Measurements from ENCODE around the gene GAS2L1. TPM values are rescaled to one million over a fixed set of nuclear protein-coding genes. Genes with fewer than 3 reads are reported as not detected.

GAS2L1 gene
- total RNA-seq, 1 donor = 11.6 TPM

GRCh38 chr22:29345932-29346331 lies 39.5 kb downstream of the GAS2L1 start:
- H3K79me2 ChIP-seq (ENCODE audit: insufficient read depth, low read length) = no peaks in the 10 kb centered on the region
- H2AFZ ChIP-seq (ENCODE audit: low read length) = no peak overlapping the region
- no peaks in the 10 kb centered on the region for H3K9me3 ChIP-seq (ENCODE audit: low read depth, low read length)
- no peak for TF ChIP-seq CTCF (IDR thresholded peaks at IDR 0.05; ENCODE audit: extremely low read depth, low read depth, low read length)
- no peak overlapping the region for H3K4me2 ChIP-seq (ENCODE audit: insufficient read depth, low read length)
- no peaks in the 10 kb centered on the region for H3K27me3 ChIP-seq (ENCODE audit: insufficient read depth, low read length)
- peaks cover 3% of the 10 kb centered on the region for H3K4me1 ChIP-seq (ENCODE audit: insufficient read depth, low read length)
- peak; percentile 48 for DNase-seq (ENCODE audit: insufficient read length, low spot score, missing footprints)
- peaks cover 53% of the 10 kb centered on the region for H3K36me3 ChIP-seq (ENCODE audit: insufficient read depth, low read length)
- H3K4me3 ChIP-seq (ENCODE audit: insufficient read depth, low read length) = no peak overlapping the region
- peaks cover 6% of the 10 kb centered on the region for H4K20me1 ChIP-seq (ENCODE audit: insufficient read depth, low read length)
- no peak overlapping the region for H3K27ac ChIP-seq (ENCODE audit: low read depth, low read length)

GRCh38 chr22:29346659-29347058 lies 40.2 kb downstream of the GAS2L1 start:
- Histone ChIP-seq H3K4me2 (ENCODE audit: insufficient read depth, low read length) (no peak overlapping the region), H3K4me1 (ENCODE audit: insufficient read depth, low read length) (peaks cover 3% of the 10 kb centered on the region), H3K79me2 (ENCODE audit: insufficient read depth, low read length) (no peaks in the 10 kb centered on the region), H2AFZ (ENCODE audit: low read length) (no peak overlapping the region), H4K20me1 (ENCODE audit: insufficient read depth, low read length) (peaks cover 6% of the 10 kb centered on the region), H3K27me3 (ENCODE audit: insufficient read depth, low read length) (no peaks in the 10 kb centered on the region), H3K27ac (ENCODE audit: low read depth, low read length) (no peak overlapping the region), H3K9me3 (ENCODE audit: low read depth, low read length) (no peaks in the 10 kb centered on the region), H3K4me3 (ENCODE audit: insufficient read depth, low read length) (no peak overlapping the region), H3K36me3 (ENCODE audit: insufficient read depth, low read length) (peaks cover 53% of the 10 kb centered on the region)
- peak; percentile 35 for DNase-seq (ENCODE audit: insufficient read length, low spot score, missing footprints)
- TF ChIP-seq CTCF (IDR thresholded peaks at IDR 0.05; ENCODE audit: extremely low read depth, low read depth, low read length) = no peak

GRCh38 chr22:29348041-29348440 lies 41.6 kb downstream of the GAS2L1 start:
- no peaks in the 10 kb centered on the region for H3K9me3 ChIP-seq (ENCODE audit: low read depth, low read length)
- peaks cover 2% of the 10 kb centered on the region for H4K20me1 ChIP-seq (ENCODE audit: insufficient read depth, low read length)
- TF ChIP-seq CTCF (IDR thresholded peaks at IDR 0.05; ENCODE audit: extremely low read depth, low read depth, low read length) = no peak
- H3K27me3 ChIP-seq (ENCODE audit: insufficient read depth, low read length) = no peaks in the 10 kb centered on the region
- H3K36me3 ChIP-seq (ENCODE audit: insufficient read depth, low read length) = peaks cover 52% of the 10 kb centered on the region
- no peaks in the 10 kb centered on the region for H3K79me2 ChIP-seq (ENCODE audit: insufficient read depth, low read length)
- H3K4me2 ChIP-seq (ENCODE audit: insufficient read depth, low read length) = no peak overlapping the region
- H3K27ac ChIP-seq (ENCODE audit: low read depth, low read length) = no peak overlapping the region
- no peak overlapping the region for H2AFZ ChIP-seq (ENCODE audit: low read length)
- H3K4me3 ChIP-seq (ENCODE audit: insufficient read depth, low read length) = no peak overlapping the region
- peaks cover 3% of the 10 kb centered on the region for H3K4me1 ChIP-seq (ENCODE audit: insufficient read depth, low read length)
- DNase-seq (ENCODE audit: insufficient read length, low spot score, missing footprints) = peak; percentile 26

GRCh38 chr22:29348956-29349355 lies 42.5 kb downstream of the GAS2L1 start:
- H3K27me3 ChIP-seq (ENCODE audit: insufficient read depth, low read length) = no peaks in the 10 kb centered on the region
- H3K9me3 ChIP-seq (ENCODE audit: low read depth, low read length) = no peaks in the 10 kb centered on the region
- no peak for TF ChIP-seq CTCF (IDR thresholded peaks at IDR 0.05; ENCODE audit: extremely low read depth, low read depth, low read length)
- H3K4me1 ChIP-seq (ENCODE audit: insufficient read depth, low read length) = peaks cover 3% of the 10 kb centered on the region
- H4K20me1 ChIP-seq (ENCODE audit: insufficient read depth, low read length) = no peaks in the 10 kb centered on the region
- H3K4me3 ChIP-seq (ENCODE audit: insufficient read depth, low read length) = no peak overlapping the region
- DNase-seq (ENCODE audit: insufficient read length, low spot score, missing footprints) = peak; percentile 35
- H2AFZ ChIP-seq (ENCODE audit: low read length) = no peak overlapping the region
- H3K79me2 ChIP-seq (ENCODE audit: insufficient read depth, low read length) = no peaks in the 10 kb centered on the region
- no peak overlapping the region for H3K27ac ChIP-seq (ENCODE audit: low read depth, low read length)
- no peak overlapping the region for H3K4me2 ChIP-seq (ENCODE audit: insufficient read depth, low read length)
- peaks cover 59% of the 10 kb centered on the region for H3K36me3 ChIP-seq (ENCODE audit: insufficient read depth, low read length)
